GM21619 (cell line): ENCODE data around the gene PLPP3.
A peak's percentile ranks its signal among the peaks of the same experiment; 100 is the strongest.

Source experiments
- ATAC-seq: cut with Tn5 transposase; IDR thresholded peaks from one replicate; pipeline ENCODE4 v1.9.1; 2021; ENCODE audit not compliant: unreplicated experiment

The PLPP3 gene

DNA sequence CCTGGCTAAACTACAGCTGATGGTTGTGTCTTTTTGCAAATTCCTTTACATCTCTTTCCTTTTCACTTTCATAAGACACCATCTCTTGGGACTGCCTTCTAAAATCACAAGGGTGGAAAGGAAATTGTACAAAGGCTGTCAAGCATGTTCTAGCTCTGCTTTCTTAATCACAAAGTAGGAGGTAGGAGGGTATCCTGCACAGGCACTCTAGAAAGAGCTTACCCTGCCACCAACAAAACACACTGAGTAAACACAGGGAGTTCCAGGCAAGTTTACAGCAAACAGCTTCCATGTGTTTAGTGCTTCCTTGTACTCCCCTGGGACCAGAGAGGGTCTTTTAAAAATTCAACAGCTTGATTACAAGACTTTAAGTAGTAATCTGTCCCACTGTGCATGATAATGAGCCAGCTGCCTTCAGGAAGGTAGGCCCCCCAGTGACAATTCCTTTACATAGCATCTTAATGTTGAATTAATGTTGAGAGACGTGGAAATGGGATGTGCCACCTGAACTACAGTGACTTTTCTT is 2.4 kb downstream of the PLPP3 start:
- ATAC-seq = no peak

GRCh38 chr1:56575865-56576264 is 3.5 kb downstream of the PLPP3 start:
- ATAC-seq = no peak

DNA sequence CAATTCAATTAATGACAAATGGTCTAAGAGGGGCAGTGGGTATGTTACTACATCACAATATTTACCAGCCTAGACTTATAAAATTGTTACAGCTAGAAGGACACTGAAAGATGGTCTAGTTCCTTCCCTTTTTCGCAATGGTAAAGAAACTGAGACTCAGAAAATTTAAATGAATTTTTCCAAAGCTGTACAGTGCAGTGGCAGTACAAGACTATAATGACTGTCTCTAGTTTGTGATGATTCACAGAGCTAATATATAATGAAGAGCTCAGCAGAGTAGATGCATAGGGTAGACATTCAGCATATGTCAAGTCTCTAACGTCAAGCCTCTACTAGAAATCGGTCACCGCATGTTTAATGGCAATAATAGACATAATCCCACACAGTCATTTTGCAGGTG is 4.6 kb downstream of the PLPP3 start:
- ATAC-seq = no peak

GRCh38 chr1:56573311-56573710 is 6.1 kb downstream of the PLPP3 start:
- no peak for ATAC-seq

GRCh38 chr1:56572334-56573050 is 6.9 kb downstream of the PLPP3 start:
- no peak for ATAC-seq

DNA sequence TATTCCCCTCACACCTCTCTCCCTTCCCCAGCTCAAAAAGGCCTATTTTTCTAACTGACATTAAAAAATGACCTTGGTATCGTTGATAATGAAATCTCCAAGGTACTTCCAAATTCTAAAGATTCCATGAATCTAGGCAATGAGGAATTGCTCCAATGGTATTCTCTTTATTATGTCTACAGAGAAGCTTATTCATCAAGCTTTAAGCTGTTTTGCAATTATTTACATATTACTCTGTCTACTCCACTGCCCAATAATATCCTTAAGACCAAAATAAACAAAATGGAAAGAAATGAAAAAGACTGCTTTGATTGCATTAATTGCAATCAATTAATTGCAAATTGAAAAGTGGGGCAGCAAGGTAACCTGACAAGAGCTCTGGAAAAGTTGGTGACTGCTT is 7.9 kb downstream of the PLPP3 start:
- no peak for ATAC-seq

DNA sequence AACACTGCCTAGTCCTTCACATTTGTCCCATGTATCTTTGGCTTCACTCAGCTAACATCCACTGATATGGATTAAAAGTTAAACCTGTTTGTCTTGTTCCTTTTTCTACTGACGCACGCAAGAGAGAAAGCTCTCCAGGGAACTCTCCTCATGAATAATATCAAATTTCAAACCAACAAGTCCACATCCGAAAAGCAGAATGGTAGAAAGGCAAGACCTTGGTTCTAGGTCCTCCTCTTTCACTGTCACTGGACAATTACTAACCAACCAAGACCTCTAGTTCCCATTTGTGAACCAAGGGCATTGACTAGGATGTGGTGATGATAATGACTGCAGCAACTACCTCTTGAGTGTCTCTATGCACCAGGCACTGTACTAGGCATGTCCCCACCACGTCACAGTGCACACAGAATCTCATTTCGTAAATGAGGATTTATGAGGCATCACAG is 8.4 kb downstream of the PLPP3 start:
- no peak for ATAC-seq

DNA sequence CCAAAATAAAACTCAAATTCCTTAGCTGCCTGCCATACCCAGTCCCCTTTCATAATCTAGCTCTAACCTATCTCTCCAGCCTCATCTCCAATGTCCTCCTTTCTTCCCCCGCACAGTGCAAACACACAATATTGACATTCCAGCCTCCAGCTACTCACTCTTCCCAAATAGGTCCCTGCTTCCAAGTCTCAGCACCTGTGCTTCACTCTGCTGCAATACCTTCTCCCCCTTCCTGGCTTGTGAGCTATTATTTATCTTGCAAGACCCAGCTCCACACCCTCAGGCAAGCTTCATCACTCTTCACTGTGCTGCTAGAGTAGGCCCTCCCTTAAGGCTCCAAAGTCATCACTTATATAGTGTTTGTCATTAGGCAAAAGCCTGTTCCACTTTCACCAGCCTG is 9.7 kb downstream of the PLPP3 start:
- ATAC-seq = no peak

DNA sequence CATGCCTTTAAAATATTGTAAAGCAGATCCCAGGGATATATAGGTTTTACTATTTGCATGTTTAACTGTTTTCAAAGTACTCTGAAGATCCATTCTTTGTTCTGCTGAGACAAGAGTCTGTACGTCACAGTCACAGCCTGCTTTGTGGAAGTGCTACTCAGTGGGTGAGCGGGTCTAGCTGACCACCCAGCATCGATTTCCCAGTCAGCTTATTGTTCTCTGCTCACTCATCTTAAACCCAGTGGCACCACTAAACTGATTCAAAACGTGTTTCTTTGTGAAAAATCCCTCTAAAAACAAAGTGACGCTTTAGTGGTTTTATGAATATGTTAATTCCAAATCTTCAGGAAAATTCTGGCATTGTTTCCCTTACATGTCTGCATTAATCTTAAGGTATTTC is 12.4 kb downstream of the PLPP3 start:
- no peak for ATAC-seq

GRCh38 chr1:56566061-56566744 is 13.2 kb downstream of the PLPP3 start:
- no peak for ATAC-seq

- no peak for ATAC-seq
Observed at GRCh38 chr1:56564615-56565014, 14.7 kb downstream of the PLPP3 start.

DNA sequence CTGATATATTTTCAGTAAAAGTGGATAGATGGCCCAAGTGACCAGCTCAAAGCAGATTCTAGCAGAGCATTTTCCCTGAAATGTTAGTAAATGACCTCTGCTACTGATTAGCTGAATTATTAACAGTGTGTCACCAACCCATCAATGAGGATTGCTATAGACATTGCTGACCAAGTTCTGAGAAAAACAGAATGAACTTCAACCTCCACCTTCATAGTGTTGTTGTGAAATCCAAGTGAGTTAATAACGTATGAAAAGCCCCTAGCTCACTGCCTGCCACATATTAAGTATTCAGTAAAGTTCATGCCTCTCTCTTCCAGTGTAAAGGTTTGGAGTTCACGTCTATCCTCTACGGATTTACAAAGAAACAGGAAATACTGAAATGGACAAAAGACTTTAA is 15.8 kb downstream of the PLPP3 start:
- no peak for ATAC-seq

DNA sequence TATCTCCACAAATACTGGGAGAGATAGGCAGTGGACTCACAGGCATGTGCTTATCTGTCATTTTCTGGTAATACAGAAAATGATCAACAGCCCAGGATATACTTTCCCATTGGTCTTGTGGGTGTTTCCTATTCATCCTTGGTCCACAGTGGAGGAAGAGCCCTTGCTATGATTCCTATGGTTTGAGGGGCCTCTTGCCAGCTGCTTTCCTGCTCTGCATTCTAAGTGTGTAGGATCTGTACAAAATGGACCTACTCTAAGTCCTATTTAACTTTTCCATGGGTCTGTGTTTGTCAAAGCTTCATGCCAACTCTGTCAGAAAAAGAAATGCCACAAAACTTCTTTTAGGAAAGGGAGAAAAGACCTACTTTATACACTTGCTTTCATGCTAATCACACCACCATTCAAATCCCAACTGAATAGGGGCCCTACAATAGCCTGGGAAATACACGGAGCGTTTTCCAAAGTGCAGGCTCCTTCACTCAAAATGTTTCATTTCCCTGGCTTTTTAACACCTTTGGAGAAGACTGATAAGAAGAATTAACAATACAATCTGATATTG is 16.4 kb downstream of the PLPP3 start:
- no peak for ATAC-seq

DNA sequence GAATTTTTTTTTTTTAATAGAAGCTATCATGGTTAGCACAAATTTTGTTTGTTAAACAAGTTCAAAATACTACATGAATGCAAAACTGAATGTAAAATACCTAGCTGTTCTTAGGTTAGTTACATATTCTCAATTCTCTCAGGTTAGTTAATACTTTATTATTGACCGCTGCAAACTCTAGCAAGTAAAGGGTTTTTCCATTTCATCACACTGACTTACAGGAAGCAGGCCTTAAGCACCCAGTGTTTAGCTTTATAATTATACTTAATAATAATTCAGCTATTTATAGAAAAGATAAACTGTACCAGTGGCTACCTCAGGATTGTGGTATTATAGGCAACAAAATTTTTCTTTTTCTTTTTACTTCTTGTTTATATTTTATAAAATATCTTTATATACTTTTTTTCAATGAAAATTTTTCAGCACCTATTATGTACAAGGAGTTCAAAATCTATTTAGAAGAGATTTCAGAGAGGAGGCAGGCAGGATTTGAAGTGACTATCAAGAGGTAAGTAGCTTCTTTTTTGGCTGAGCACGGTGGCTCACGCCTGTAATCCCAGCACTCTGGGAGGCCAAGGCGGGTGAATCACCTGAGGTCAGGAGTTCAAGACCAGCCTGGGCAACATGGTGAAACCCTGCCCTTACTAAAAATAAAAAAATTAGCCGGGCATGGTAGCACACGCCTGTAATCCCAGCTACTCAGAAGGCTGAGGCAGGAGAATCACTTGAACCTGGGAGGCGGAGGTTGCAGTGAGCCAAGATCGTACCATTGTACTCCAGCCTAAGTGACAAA is 17.9 kb downstream of the PLPP3 start:
- peak; percentile 63 for ATAC-seq

GRCh38 chr1:56557746-56558145 is 21.6 kb downstream of the PLPP3 start:
- no peak for ATAC-seq

- no peak for ATAC-seq
Observed at GRCh38 chr1:56555448-56555847, 23.9 kb downstream of the PLPP3 start.

DNA sequence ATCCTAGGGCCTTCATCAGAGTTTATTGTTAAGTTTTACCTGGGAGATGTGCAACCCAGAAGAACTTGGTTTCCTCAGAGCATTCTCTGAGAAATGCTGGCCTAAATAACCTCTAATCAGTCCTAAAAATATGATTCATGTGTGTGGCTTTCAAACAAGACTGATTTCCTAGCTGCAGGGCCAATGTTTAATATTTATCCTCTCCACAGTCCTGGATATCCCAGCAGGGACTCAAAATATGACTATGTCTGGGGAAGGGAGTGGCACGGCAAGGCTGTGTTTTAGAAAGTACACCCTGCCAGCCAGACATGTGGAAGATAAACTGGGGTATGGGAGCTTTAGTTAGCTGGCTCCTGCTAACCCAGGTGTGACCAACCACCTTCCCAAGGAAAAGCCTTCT is 26.3 kb downstream of the PLPP3 start:
- no peak for ATAC-seq

DNA sequence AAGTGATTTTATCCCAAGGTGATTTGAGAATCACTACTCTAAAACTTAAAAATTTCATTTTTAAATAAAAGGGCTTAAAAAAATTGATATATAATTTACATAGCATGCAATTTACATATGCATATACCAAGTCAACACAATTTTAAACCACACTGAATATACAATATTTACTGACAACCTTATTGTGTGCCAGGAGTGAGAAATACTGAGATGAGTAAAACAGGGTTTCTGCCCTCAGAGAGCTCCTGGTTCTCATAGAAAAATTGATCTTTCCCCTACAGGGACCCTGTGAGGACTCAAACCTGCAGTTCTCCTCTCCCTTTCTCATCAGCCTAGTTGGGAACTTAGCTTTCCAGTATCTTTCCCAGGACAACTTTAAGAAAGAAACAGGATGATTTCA is 27.0 kb downstream of the PLPP3 start:
- no peak for ATAC-seq

- no peak for ATAC-seq
Observed at GRCh38 chr1:56551691-56552090, 27.7 kb downstream of the PLPP3 start.

DNA sequence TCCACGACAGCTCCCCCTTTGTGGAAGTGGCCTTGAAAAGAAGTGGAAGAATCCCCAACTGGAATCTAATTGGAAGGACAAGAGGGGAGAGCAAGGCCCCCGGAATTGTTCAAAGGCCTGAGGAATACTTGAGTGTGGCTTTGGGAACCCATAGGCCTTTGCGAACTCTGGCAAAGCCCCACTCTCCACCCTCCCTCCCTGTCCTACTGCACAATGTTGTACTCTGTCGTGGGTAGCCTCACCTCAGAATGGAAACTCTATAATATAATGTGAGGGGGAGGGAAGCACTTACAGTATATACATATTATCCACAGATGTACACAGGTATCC is 28.5 kb downstream of the PLPP3 start:
- no peak for ATAC-seq

DNA sequence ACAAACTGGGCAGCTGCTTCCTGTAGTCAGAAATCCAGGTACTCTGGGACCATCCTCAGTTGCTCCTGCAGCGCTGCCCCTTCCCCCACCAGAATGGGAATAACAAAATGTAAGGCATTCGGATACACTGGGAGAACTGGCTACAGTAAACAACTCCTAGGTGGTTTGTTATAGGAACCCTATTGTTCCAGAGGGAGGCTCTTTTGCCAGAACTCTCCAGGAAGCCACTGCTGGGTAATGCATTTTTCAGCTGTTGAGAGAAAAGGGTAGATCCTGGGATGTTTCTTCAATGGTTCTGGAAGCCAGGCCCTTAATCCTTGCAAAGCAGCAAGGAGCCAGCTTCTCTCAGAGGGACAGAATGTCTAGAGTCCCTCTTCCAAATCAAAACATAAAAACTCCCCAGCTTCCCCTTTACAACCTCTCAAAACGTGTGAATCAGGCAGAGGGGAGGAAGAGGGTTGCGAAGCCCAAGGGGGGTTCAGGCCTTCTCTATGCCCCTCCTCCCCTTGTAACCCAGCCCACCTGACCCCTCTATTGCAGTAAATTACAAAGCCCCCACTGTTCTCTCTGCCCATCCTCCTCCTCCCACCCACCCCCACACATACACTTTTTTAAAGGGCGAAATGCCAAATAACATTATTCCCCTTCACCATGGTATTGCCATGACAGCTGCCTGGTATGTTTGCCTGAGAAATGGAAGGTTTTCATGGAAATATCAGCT is 29.1 kb downstream of the PLPP3 start:
- no peak for ATAC-seq
